Measurements from ENCODE around the gene GRIA1.

Gene GRIA1

DNA sequence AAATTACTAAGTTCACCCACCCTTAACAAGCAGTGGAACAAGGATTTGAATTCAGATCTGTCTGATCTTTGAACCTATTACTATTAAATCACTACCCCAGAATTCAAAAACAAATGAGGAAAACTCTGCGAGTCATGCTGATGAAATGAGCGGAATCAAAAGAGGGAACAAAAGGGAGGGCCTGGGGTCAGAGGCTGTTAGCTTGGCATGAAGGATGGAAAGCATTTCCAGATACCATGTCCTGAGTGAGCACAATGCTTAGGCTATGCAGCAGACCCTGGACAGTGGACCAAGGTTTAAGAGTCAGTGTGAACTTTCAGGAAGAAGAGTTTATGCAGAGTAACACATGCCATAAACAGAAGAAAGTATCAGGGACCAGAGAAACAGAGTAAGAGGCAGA, 30.5 kb downstream of the GRIA1 start:
- 61% methylated on average over 2 of the region's 2 CpGs for WGBS

DNA sequence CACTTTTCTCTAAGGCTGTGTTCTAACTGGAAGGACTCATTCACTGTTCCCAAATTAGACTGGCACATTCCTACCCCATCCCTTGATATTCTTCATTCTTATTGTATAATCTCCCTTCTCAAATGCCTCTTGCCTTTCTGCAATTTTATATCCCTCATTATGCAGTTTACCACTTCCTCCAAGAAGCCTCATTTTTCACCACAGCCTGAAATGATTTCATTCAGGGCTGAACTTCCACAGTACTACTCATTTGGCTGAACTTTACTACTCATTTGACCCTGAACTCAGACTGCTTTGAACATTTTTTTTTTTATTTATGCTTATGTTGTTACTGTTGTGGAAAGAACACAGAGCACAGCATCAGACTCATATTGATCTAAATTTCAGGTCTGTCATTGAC, 32.7 kb downstream of the GRIA1 start:
- no peak overlapping the region for H4K91ac ChIP-seq (ENCODE audit: low read length)
- no peak overlapping the region for H2AFZ ChIP-seq (ENCODE audit: low read depth, low read length)
- peak overlapping the region in 1 of 2 experiments; percentile 13 for H3K4me3 ChIP-seq (ENCODE audit: insufficient read depth in 1 of 2, low read depth in 1 of 2, low read length in 2 of 2)
- no peaks in the 10 kb centered on the region for H3K36me3 ChIP-seq (ENCODE audit: control insufficient read depth in 1 of 2, insufficient read depth in 2 of 2, low read depth in 1 of 2, low read length in 2 of 2)
- peak overlapping the region in 1 of 2 experiments; percentile 61 for H3K18ac ChIP-seq (ENCODE audit: low read depth in 1 of 2, low read length in 2 of 2)
- no peak overlapping the region for H4K8ac ChIP-seq (ENCODE audit: low read length)
- H2BK12ac ChIP-seq (ENCODE audit: low read length in 2 of 2) = no peak overlapping the region
- H3K4me1 ChIP-seq (ENCODE audit: control insufficient read depth, insufficient read depth, low read depth, low read length) = peaks cover 8% of the 10 kb centered on the region
- no peak overlapping the region for H2BK15ac ChIP-seq (ENCODE audit: low read depth, poor library complexity, severe bottlenecking)
- H3K9me3 ChIP-seq (ENCODE audit: control insufficient read depth, low read length) = no peaks in the 10 kb centered on the region
- peak overlapping the region; percentile 36 for H3K9ac ChIP-seq (ENCODE audit: low read length)
- H2BK120ac ChIP-seq (ENCODE audit: low read depth, low read length) = no peak overlapping the region
- H3K14ac ChIP-seq (ENCODE audit: low read length in 2 of 2) = no peak overlapping the region
- no peak overlapping the region for H3K4ac ChIP-seq (ENCODE audit: low read depth in 1 of 2, low read length in 2 of 2)
- no peak overlapping the region for H2AK5ac ChIP-seq (ENCODE audit: low read length, severe bottlenecking)
- H3K27me3 ChIP-seq (ENCODE audit: control insufficient read depth in 1 of 2, insufficient read depth in 1 of 2, low read length in 2 of 2) = no peaks in the 10 kb centered on the region
- no peak overlapping the region for H3K27ac ChIP-seq (ENCODE audit: low read length, poor library complexity, severe bottlenecking)
- H2BK5ac ChIP-seq (ENCODE audit: low read depth, low read length, poor library complexity, severe bottlenecking) = no peak overlapping the region
- no peak overlapping the region for H3K23ac ChIP-seq (ENCODE audit: low read length in 2 of 2)
- no peak overlapping the region for H3K4me2 ChIP-seq (ENCODE audit: low read length, poor library complexity, severe bottlenecking)
- peak; percentile 48 for DNase-seq
- H3K79me1 ChIP-seq (replicated peaks; ENCODE audit: low read length, poor library complexity, severe bottlenecking) = no peaks in the 10 kb centered on the region

More for the DNA sequence above, 30.5 kb downstream of the GRIA1 start:
- no peak overlapping the region for H4K8ac ChIP-seq (ENCODE audit: low read length)
- peak; percentile 38 for DNase-seq
- no peak overlapping the region for H3K4ac ChIP-seq (ENCODE audit: low read depth in 1 of 2, low read length in 2 of 2)
- no peak overlapping the region for H2BK15ac ChIP-seq (ENCODE audit: low read depth, poor library complexity, severe bottlenecking)
- H2BK120ac ChIP-seq (ENCODE audit: low read depth, low read length) = no peak overlapping the region
- no peaks in the 10 kb centered on the region for H3K36me3 ChIP-seq (ENCODE audit: control insufficient read depth in 1 of 2, insufficient read depth in 2 of 2, low read depth in 1 of 2, low read length in 2 of 2)
- no peak overlapping the region for H3K14ac ChIP-seq (ENCODE audit: low read length in 2 of 2)
- no peak overlapping the region for H2BK5ac ChIP-seq (ENCODE audit: low read depth, low read length, poor library complexity, severe bottlenecking)
- no peak overlapping the region for H2BK12ac ChIP-seq (ENCODE audit: low read length in 2 of 2)
- H3K27me3 ChIP-seq (ENCODE audit: control insufficient read depth in 1 of 2, insufficient read depth in 1 of 2, low read length in 2 of 2) = no peaks in the 10 kb centered on the region
- H3K79me1 ChIP-seq (replicated peaks; ENCODE audit: low read length, poor library complexity, severe bottlenecking) = no peaks in the 10 kb centered on the region
- H3K4me2 ChIP-seq (ENCODE audit: low read length, poor library complexity, severe bottlenecking) = no peak overlapping the region
- no peak overlapping the region for H3K9ac ChIP-seq (ENCODE audit: low read length)
- H3K9me3 ChIP-seq (ENCODE audit: control insufficient read depth, low read length) = no peaks in the 10 kb centered on the region
- H3K4me3 ChIP-seq (ENCODE audit: insufficient read depth in 1 of 2, low read depth in 1 of 2, low read length in 2 of 2) = no peak overlapping the region
- peak overlapping the region; percentile 6 for H3K27ac ChIP-seq (ENCODE audit: low read length, poor library complexity, severe bottlenecking)
- H2AK5ac ChIP-seq (ENCODE audit: low read length, severe bottlenecking) = no peak overlapping the region
- peaks cover 8% of the 10 kb centered on the region for H3K4me1 ChIP-seq (ENCODE audit: control insufficient read depth, insufficient read depth, low read depth, low read length)
- peak overlapping the region; percentile 29 for H2AFZ ChIP-seq (ENCODE audit: low read depth, low read length)
- no peak overlapping the region for H3K23ac ChIP-seq (ENCODE audit: low read length in 2 of 2)
- no peak overlapping the region for H3K18ac ChIP-seq (ENCODE audit: low read depth in 1 of 2, low read length in 2 of 2)
- H4K91ac ChIP-seq (ENCODE audit: low read length) = no peak overlapping the region

DNA sequence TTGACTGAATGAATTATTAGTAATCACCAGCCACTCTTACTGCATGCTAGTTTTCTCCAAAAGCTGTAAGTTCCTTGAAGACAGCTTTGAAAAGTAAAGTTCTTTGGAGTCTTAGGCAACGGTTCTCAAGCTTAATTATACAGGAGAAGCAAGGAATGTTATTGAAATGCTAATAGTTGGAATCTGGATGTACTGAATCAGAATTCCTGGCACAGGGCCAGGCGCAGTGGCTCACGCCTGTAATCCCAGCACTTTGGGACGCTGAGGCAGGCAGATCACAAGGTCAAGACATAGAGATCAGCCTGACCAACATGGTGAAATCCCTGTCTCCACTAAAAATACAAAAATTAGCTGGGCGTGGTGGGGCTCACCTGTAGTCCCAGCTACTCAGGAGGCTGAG, 33.4 kb downstream of the GRIA1 start:
- no peak overlapping the region for H3K4ac ChIP-seq (ENCODE audit: low read depth in 1 of 2, low read length in 2 of 2)
- WGBS = 53% methylated on average over 5 of the region's 5 CpGs
- no peak overlapping the region for H3K18ac ChIP-seq (ENCODE audit: low read depth in 1 of 2, low read length in 2 of 2)
- H3K9ac ChIP-seq (ENCODE audit: low read length) = peak overlapping the region; percentile 36
- no peak overlapping the region for H2BK5ac ChIP-seq (ENCODE audit: low read depth, low read length, poor library complexity, severe bottlenecking)
- no peaks in the 10 kb centered on the region for H3K79me1 ChIP-seq (replicated peaks; ENCODE audit: low read length, poor library complexity, severe bottlenecking)
- H3K23ac ChIP-seq (ENCODE audit: low read length in 2 of 2) = no peak overlapping the region
- H3K4me1 ChIP-seq (ENCODE audit: control insufficient read depth, insufficient read depth, low read depth, low read length) = peaks cover 8% of the 10 kb centered on the region
- no peak overlapping the region for H4K8ac ChIP-seq (ENCODE audit: low read length)
- no peak overlapping the region for H3K4me3 ChIP-seq (ENCODE audit: insufficient read depth in 1 of 2, low read depth in 1 of 2, low read length in 2 of 2)
- H2AFZ ChIP-seq (ENCODE audit: low read depth, low read length) = no peak overlapping the region
- no peak overlapping the region for H2BK120ac ChIP-seq (ENCODE audit: low read depth, low read length)
- no peak overlapping the region for H2BK15ac ChIP-seq (ENCODE audit: low read depth, poor library complexity, severe bottlenecking)
- no peak overlapping the region for H3K4me2 ChIP-seq (ENCODE audit: low read length, poor library complexity, severe bottlenecking)
- DNase-seq = peak; percentile 64
- H3K27ac ChIP-seq (ENCODE audit: low read length, poor library complexity, severe bottlenecking) = no peak overlapping the region
- no peak overlapping the region for H4K91ac ChIP-seq (ENCODE audit: low read length)
- no peaks in the 10 kb centered on the region for H3K27me3 ChIP-seq (ENCODE audit: control insufficient read depth in 1 of 2, insufficient read depth in 1 of 2, low read length in 2 of 2)
- H3K36me3 ChIP-seq (ENCODE audit: control insufficient read depth in 1 of 2, insufficient read depth in 2 of 2, low read depth in 1 of 2, low read length in 2 of 2) = no peaks in the 10 kb centered on the region
- H3K9me3 ChIP-seq (ENCODE audit: control insufficient read depth, low read length) = no peaks in the 10 kb centered on the region
- H3K14ac ChIP-seq (ENCODE audit: low read length in 2 of 2) = no peak overlapping the region
- no peak overlapping the region for H2BK12ac ChIP-seq (ENCODE audit: low read length in 2 of 2)
- H2AK5ac ChIP-seq (ENCODE audit: low read length, severe bottlenecking) = no peak overlapping the region

DNA sequence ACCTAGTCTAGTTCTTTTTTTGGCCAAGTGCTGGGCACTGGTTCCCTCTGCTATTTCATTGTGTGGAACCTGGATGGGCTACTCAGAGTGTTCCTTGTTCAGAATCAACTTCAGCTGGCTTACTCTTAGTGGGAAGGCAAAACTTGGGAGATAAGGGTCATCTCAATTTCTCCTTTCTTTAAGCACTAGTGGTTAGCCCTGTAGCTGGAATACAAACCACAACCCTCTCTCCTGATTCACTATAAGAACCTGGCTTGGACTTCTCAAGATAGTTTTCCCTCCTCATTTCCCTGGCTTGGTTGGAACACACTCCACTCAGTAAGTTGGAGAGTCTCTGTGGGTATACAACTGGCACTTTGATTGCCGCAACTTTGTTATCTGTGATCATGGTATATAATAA, 35.1 kb downstream of the GRIA1 start:
- no peaks in the 10 kb centered on the region for H3K79me1 ChIP-seq (replicated peaks; ENCODE audit: low read length, poor library complexity, severe bottlenecking)
- no peak overlapping the region for H2BK15ac ChIP-seq (ENCODE audit: low read depth, poor library complexity, severe bottlenecking)
- H3K18ac ChIP-seq (ENCODE audit: low read depth in 1 of 2, low read length in 2 of 2) = no peak overlapping the region
- no peak overlapping the region for H4K91ac ChIP-seq (ENCODE audit: low read length)
- H4K8ac ChIP-seq (ENCODE audit: low read length) = no peak overlapping the region
- H3K23ac ChIP-seq (ENCODE audit: low read length in 2 of 2) = no peak overlapping the region
- no peak overlapping the region for H3K4me3 ChIP-seq (ENCODE audit: insufficient read depth in 1 of 2, low read depth in 1 of 2, low read length in 2 of 2)
- no peak for DNase-seq
- H3K9me3 ChIP-seq (ENCODE audit: control insufficient read depth, low read length) = no peaks in the 10 kb centered on the region
- no peak overlapping the region for H2BK5ac ChIP-seq (ENCODE audit: low read depth, low read length, poor library complexity, severe bottlenecking)
- H3K27me3 ChIP-seq (ENCODE audit: control insufficient read depth in 1 of 2, insufficient read depth in 1 of 2, low read length in 2 of 2) = no peaks in the 10 kb centered on the region
- peaks cover 5% of the 10 kb centered on the region for H3K4me1 ChIP-seq (ENCODE audit: control insufficient read depth, insufficient read depth, low read depth, low read length)
- H2AFZ ChIP-seq (ENCODE audit: low read depth, low read length) = no peak overlapping the region
- H2AK5ac ChIP-seq (ENCODE audit: low read length, severe bottlenecking) = no peak overlapping the region
- H3K27ac ChIP-seq (ENCODE audit: low read length, poor library complexity, severe bottlenecking) = no peak overlapping the region
- no peaks in the 10 kb centered on the region for H3K36me3 ChIP-seq (ENCODE audit: control insufficient read depth in 1 of 2, insufficient read depth in 2 of 2, low read depth in 1 of 2, low read length in 2 of 2)
- no peak overlapping the region for H2BK12ac ChIP-seq (ENCODE audit: low read length in 2 of 2)
- H3K9ac ChIP-seq (ENCODE audit: low read length) = no peak overlapping the region
- no peak overlapping the region for H2BK120ac ChIP-seq (ENCODE audit: low read depth, low read length)
- no CpG with 5 or more reads among the region's 1 CpG for WGBS
- H3K4me2 ChIP-seq (ENCODE audit: low read length, poor library complexity, severe bottlenecking) = no peak overlapping the region
- no peak overlapping the region for H3K14ac ChIP-seq (ENCODE audit: low read length in 2 of 2)
- no peak overlapping the region for H3K4ac ChIP-seq (ENCODE audit: low read depth in 1 of 2, low read length in 2 of 2)
